RWPE2 (cell line): ENCODE results near the gene CRB3.

Source experiments
- ATAC-seq: fragments of 200-7000 bp; cut with Tn5 transposase; 3 replicates; pipeline ENCODE4 v1.9.1; 2021; ENCODE audit warnings: low read depth
- DNase-seq: peaks from one replicate; pipeline ENCODE4 v3.0.0-alpha.2; 2020; ENCODE audit warnings: low spot score
- H3K27ac ChIP-seq: fragments of 450-650 bp; 2 replicates; pipeline ENCODE4 v1.5.1; 2017; ENCODE audit warnings: mild to moderate bottlenecking; ENCODE audit not compliant: poor library complexity, severe bottlenecking
- H3K27me3 ChIP-seq: fragments of 250-450 bp; sonication (Bioruptor Pico); 2 replicates; pipeline ENCODE4 v1.5.1; 2021; ENCODE audit warnings: mild to moderate bottlenecking, moderate library complexity; ENCODE audit not compliant: insufficient read depth, poor library complexity, severe bottlenecking
- H3K36me3 ChIP-seq: fragments of 250-450 bp; sonication (Bioruptor Pico); 2 replicates; pipeline ENCODE4 v1.5.1; 2020; ENCODE audit warnings: low read depth, mild to moderate bottlenecking, moderate library complexity
- H3K4me1 ChIP-seq: fragments of 250-450 bp; sonication (Bioruptor Pico); 2 replicates; pipeline ENCODE4 v1.5.1; 2021; ENCODE audit warnings: mild to moderate bottlenecking, moderate library complexity; ENCODE audit not compliant: insufficient read depth, poor library complexity, severe bottlenecking
- H3K4me3 ChIP-seq: fragments of 250-450 bp; sonication (Bioruptor Pico); 2 replicates; pipeline ENCODE4 v1.5.1; 2021; ENCODE audit warnings: mild to moderate bottlenecking, moderate library complexity; ENCODE audit not compliant: severe bottlenecking
- H3K9me3 ChIP-seq: fragments of 250-450 bp; sonication (Bioruptor Pico); 2 replicates; pipeline ENCODE4 v1.5.1; 2021; ENCODE audit warnings: mild to moderate bottlenecking, moderate library complexity; ENCODE audit not compliant: severe bottlenecking
- TF ChIP-seq, protein P1 (sequence below): fragments of 450-650 bp; IDR thresholded peaks from one replicate; pipeline ENCODE4 v1.5.1; 2017; ENCODE audit warnings: mild to moderate bottlenecking, moderate library complexity; ENCODE audit not compliant: poor library complexity, severe bottlenecking

The CRB3 gene

DNA sequence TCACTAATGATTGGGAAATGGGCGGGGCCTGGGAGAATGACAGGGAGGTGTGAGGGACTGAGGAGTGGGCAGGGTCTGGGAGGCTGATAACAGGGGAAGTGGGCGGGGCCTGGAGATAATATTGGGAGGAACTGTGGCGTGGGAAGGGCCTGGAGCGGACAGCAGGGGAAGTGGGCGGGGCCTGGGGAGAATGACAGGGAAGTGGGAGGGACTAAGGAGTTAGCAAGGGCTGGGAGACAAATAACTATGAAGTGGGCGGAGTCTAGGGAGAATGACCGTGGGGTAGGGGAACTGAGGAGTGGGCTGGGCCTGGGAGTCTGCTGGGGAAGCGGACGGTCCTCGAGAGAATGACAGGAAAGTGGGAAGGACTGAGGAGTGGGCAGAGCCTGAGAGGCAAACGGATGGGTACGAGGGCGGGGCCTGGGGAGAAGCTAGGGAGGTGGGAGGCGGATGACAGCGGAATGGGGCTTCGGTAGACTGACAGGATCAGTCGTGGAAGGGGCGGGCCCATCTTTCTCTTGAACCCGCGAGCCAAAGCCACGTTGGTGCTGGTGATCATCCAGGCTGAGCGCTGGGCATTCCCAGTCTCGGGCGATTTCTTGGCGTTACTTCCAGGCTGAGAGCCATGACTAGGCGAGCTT lies 52.1 kb downstream of the CRB3 start:
- Histone ChIP-seq H3K36me3 (no peaks in the 10 kb centered on the region), H3K27ac (peak overlapping the region; percentile 46), H3K4me1 (peaks cover 6% of the 10 kb centered on the region), H3K9me3 (no peaks in the 10 kb centered on the region), H3K4me3 (peak overlapping the region; percentile 46), H3K27me3 (no peaks in the 10 kb centered on the region)
- DNase-seq (peak; percentile 97), ATAC-seq (peak; percentile 76)
- TF ChIP-seq, protein P1, sequence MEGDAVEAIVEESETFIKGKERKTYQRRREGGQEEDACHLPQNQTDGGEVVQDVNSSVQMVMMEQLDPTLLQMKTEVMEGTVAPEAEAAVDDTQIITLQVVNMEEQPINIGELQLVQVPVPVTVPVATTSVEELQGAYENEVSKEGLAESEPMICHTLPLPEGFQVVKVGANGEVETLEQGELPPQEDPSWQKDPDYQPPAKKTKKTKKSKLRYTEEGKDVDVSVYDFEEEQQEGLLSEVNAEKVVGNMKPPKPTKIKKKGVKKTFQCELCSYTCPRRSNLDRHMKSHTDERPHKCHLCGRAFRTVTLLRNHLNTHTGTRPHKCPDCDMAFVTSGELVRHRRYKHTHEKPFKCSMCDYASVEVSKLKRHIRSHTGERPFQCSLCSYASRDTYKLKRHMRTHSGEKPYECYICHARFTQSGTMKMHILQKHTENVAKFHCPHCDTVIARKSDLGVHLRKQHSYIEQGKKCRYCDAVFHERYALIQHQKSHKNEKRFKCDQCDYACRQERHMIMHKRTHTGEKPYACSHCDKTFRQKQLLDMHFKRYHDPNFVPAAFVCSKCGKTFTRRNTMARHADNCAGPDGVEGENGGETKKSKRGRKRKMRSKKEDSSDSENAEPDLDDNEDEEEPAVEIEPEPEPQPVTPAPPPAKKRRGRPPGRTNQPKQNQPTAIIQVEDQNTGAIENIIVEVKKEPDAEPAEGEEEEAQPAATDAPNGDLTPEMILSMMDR, result no peak
